NCI-H1694 (cell line): ENCODE data around the gene EIF1AX.
"Not testable (repeated sequence)": the region's sequence is repeated elsewhere in the genome, so short reads cannot be mapped to it uniquely, and the experiment has no call there.

Source experiments
- DNase-seq: peaks from one replicate; lab custom pipeline; 2025; lab: John Stamatoyannopoulos, UW

EIF1AX gene, protein sequence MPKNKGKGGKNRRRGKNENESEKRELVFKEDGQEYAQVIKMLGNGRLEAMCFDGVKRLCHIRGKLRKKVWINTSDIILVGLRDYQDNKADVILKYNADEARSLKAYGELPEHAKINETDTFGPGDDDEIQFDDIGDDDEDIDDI

DNA sequence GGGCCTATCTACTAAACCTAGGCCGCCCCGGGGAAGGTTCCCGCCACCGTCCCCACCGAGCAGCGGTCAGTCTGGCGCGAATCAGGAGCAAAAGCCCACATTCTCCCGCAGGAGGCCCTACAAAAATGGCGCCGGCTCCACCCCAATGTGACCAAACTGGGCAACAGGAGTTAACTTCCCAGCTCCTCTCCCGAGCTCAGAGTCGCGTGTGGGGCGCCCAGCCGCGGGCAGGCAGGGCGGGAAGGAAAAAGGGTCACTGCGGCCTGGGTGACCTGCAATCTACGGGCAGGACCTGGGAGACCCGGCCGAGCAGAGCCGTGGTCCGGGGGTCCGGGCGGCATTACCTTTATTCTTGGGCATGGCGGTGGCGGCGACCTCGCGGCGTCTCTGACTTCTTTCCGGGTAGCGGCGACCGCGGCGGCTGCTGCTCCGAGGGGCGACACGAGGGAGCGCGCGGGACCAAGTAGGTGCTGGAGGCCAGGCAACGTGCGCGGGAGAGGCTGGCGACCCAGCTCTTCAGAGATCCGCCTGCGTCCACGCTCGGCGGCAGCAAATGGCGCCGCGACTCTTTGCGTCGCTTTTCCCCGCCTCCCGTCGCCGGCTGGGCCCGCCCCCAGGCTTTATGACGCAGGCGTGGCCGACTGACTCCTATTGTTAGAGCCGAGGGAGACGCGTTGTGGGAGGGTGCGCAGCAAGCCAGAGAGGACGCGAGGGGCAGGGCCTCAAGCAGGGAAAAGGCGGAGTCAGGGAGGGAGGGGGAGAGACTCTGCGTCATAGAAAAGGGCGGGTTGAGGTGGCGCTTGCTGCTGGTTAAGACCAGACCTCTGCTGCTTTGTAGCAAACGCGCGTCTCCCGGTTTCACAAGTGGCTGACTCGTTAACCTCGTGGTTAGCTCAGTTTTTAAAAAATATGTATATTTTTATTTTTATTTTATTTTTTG lies at the start of gene EIF1AX:
EIF1AX (minus strand) TSS at position 558 of the 940 bp plus-strand sequence; CDS start at position 360, 198 bp downstream.
- peak; percentile 83 for DNase-seq

DNA sequence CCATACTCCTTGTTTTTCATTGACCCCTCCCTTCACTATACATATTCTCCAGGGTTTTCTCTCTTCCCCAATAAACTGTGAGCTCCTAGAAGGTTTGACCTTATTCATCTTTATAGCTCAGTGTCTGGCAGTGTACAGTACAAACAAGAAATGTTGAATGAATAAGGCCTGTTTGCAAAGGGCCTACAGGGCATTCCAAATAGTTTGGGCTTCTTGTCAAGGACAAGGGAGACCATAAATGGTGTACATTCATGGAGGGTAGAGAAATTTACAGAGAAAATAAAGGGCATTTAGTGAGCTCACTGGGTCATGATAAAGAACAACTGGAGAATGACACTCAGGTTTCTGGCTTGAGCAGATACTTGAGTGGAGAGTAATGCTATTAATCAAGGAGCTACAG lies 47.5 kb upstream of the EIF1AX start:
- DNase-seq: no peak

DNA sequence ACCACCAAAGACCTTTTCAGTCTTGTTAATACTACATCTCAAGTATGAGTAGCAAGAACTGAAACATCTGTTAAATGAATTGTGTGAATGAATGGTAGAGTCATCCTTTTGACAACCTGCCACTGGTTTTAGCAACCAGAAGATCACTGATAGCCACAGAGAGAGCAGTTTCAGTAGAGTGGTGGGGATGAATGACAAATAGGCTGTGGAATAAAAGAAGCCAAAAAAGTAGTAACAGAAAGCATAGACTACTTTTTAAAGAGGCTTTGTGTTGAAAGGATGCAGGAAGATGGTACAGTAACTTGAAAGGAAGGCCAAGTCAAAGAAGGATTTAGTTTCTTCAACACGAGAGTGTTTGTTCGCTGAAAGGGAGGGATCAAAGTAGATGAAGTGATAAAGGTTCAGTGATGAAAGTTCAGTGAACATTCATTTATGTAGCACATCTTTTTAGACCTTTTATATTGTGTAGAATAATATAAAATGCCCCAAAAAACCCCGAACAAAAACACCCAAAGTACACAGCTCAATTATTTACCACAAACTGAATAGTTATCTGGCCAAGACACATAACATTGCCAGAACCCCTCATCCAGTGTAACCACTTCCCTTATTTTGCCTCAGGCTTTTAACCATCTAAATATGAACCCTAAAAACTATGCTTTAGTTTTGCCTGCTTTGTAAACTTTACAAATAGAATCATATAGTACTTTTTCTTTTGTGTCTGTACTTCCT lies 40.1 kb upstream of the EIF1AX start:
- DNase-seq: no peak

DNA sequence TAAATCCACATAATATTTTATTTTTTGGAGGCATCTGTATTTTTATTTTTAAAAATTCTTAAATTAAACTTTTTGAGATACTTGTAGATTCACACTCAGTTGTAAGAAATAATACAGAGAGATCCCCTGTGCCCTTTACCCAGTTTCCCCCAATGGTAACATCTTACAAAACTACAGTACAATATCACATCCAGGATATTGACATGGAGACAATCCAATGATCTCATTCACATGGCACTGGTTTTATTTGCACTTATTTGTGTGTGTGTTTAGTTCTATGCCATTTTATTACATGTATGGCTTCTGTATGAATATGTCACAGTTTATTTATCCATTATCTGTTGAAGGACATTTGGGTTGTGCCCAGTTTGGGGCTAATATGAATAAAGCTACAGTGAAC lies 35.5 kb upstream of the EIF1AX start:
- DNase-seq: no peak

DNA sequence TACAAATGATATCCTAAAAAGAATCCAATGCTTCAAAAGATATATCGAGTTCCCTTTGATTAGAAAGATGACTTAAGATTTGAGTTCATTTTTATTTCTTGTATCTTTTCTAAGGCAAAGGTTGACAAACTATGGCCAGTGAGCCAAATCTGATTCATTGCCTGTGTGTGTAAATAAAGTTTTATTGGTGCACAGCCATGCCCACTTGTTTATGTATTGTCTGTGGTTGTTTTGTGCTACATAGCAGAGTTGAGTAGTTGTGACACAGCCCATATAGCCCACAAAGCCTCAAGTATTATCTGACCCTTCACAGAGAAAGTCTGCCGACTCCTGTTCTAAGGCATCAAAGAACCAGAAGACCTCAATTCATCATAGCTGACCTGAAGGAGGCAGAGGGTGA lies 32.2 kb upstream of the EIF1AX start:
- DNase-seq: no peak

DNA sequence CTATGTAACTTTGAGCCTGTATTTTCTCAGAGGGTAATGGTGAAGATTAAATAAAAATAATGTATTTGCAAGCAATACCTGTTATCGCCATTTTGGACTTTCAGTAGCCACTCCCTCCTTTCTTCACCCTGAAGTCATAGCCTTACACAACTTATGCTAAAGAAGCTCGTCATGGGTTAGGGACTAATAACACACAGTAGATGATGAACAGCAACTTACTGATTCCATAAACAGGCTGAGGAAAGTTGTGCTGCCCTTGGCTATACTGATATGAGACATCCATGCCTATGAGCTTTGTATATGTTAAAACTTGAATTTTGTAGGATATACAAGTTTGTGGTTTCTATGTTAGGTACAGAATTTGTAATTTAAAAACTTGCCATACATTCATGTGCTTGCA lies 31.7 kb upstream of the EIF1AX start:
- DNase-seq: no peak

DNA sequence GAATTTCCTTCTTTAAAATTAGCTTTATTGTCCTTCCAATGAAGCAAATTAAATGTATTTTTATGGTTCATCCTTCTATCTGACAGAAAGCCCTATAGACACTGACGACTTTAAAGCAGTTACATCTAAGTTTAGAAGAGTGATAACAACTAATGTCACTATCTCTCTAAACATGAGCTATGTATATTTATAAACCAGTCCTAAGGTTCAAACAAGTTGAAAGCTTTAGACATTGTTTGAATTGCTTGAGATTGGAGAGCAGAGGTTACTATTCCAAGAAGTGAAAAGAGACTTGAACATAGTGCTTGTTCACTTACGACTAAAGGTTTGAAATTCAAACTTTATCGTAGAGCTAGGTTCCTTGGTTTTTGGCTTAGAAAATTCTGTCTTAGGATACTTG lies 30.2 kb upstream of the EIF1AX start:
- no peak for DNase-seq

DNA sequence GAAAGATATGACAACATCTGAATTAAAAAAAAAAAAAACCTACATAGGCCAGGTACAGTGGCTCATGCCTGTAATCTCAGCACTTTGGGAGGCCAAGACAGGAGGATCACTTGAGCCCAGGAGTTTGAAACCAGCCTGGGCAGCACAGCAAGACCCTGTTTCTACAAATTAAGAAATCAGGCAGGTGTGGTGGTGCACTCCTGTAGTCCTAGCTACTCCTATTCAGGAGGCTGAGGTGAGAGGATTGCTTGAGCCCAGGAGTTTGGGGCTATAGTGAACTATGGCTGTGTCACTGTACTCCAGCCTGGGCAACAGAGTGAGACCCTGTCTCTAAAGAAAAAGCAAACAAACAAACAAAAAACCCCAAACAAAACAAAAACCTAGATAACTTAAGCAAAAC lies 20.9 kb upstream of the EIF1AX start:
- DNase-seq: not testable (repeated sequence)

DNA sequence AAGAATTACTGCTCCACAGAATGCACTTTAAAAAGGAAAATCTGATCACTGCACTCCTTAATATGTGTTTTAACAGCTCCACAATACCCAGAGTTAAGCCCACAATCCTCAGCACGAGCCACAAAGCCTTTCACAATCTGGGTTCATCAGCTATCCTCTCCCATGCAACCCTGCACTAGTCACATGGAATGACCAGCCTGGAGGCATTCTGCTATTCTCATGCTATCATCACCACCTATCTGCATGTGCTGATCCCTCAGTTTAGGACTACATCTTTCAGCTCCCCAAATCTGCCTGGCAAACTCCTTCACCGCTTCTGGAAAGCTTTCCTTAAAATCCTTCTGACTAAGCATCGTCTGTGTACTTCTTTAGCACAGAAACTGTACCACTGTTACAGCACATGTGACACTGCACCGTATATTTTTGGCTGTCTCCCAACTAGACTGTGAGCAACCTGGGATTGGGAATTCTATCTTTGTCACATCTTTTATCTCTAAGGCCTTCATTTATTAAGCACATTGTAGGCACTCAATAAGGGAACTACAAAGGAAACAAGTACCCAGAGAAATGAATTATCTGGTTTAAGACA lies 18.3 kb upstream of the EIF1AX start:
- DNase-seq: no peak

DNA sequence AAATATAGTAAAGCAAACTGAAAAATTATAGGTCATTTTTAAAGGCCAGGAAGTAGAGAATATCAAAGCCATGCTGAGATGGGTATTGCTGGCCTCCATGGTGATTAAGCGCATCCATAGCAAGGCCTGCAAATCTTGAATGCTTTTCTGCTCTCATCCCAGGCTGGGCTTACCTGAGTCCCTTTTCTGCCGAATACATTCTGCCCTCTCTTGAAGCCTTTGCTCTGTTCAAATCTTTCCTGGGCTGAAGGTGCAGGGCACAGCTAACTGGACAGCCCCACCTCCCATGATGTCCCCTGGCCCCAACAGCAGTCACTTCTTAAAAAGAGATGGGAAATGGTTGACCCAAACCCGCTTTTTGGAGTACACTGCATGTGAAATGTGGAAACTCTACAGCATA lies 10.1 kb upstream of the EIF1AX start:
- no peak for DNase-seq

DNA sequence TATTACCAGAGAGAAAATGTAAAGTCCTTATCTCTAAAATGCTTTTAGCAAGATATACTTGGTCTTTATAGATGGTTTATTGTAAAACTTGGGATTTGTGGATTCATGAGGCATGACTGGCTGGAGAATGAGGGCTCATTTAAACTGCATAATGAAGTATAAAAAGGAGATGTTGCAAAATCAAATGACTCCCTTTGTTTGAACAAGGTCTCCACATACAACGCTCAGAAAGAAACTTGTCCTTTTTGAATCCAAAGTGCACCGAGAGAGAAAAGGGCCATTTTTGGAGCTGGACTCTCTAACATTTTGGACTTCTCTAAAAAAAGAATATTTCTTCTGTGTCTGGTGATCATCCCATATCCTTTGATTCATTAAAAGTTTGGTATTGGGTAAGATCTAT lies 7.7 kb upstream of the EIF1AX start:
- no peak for DNase-seq

DNA sequence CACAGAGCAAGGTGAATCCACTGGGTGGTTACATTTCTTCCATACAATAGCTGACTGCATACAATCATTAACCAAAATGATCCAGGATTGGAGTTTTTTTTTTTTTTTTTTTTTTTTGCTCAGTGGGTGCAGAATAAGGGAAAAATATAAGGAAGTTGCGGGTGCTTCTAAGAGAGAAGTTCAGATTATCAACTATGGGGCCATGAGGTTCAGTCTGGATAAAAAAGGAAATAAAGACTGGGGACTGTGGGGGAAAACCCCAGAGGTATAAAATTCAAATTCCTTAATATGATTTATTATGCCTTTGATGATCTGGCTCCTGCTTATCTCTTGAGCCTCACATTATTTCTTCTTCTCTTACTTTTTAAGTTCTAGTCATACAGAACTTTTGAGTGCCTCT lies 5.9 kb upstream of the EIF1AX start:
- no peak for DNase-seq

DNA sequence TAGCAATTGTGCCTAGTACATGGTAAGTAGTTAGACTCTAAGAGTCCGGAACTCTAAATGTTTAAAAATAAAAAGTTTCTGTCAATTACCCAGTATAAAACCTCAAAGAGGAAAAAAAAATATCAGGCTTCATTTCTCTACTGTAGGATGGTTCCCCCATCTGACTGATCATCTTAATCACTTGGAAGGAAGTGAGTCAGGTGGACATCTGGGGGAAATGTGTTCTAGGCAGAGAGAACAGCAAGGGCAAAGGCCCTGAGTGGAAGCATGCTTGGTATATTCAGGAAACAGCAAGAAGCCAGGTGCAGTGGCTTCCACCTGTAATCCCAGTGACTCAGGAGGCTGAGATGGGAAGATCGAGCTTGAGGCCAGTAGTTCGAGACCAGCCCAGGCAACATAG lies 2.9 kb upstream of the EIF1AX start:
- no peak for DNase-seq

DNA sequence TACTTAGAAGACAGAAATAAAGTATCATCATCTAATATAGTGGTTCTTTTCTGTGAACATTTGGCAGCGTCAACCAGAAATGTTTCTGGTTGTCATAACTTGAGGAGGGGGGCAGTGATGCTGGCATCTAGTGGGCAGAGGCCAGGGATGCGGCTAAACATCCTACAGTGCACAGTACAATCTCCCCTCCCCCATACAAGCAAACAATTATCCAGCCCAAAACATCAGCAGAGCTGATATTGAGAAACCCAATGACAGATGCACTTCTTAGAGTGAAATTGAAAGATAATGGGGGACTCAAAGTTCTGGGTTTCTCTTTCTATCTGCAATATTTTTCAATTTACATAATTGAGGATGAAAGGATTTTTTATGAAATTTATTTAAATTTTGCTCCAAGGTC lies 1.9 kb upstream of the EIF1AX start:
- no peak for DNase-seq

DNA sequence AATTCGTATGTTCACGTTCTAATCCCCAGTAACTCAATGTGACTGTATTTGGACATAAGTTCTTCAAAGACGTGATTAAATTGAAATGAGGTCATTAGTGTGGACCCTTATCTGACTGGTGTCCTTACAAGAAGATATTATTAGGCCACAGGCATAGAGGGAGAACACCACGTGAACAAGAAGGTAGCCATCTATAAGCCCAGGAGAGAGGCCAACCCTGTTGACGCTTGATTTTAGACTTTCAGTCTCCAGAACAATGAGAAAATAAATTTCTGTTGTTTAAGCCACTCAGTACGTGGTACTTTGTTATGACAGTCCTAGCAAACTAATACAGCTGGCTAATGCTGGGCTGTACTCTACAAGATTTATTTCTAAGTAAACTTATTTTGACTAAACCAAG lies 1.5 kb upstream of the EIF1AX start:
- no peak for DNase-seq

DNA sequence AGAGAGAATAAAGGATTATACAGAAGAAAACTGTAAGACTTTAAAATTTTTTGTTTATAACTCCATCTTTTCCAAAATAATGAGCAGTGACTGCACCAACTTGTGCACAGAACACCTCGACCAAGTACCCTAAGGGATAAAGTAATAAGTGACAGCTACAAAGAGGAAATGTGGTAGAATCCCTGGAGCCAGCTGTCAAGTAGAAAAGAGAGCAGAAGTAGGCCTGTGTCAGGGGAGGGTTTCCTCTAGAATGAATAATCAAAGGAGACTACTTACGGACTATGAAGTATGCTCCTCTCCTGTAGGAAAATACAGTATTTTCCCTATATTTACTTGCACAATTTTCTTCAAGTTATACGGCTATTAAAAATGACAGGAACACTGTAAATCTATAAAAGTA lies 1.2 kb downstream of the EIF1AX start:
- DNase-seq: no peak

DNA sequence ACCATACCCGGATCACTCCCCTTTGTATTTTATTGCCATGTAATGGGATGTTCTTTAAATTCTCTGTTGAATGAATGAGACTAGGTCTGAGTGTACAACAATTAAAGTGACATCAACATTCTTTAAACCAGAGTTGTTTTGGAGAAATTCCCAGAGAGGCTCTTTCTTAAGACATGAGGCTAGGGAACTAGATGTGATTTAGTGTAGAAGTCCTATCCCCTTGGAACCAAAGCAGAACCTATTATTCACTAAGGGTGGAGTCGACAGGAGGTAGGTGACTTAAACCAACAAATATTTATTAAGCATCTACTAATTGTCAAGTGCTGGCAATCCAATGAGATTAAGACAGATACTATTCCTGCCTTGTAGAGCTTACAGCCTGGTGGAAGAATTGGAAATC lies 1.7 kb downstream of the EIF1AX start:
- no peak for DNase-seq

DNA sequence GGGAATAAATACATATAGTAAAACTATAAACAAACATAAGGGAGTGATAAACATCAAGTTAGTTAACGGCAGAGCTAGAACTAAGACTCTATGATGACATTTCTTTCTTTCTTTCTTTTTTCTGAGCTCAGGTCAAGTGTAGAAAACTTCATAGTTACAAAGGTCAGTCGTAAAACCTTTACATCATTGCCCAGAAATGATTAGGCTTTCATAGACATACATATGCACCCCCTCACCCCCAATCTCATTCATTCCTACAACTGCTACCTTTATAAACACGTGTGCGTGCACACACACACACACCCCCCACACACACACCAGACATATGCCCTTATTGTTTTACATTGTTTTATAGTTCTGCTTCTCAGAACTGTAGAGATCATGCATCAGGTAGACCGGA lies 5.7 kb downstream of the EIF1AX start:
- DNase-seq: no peak

DNA sequence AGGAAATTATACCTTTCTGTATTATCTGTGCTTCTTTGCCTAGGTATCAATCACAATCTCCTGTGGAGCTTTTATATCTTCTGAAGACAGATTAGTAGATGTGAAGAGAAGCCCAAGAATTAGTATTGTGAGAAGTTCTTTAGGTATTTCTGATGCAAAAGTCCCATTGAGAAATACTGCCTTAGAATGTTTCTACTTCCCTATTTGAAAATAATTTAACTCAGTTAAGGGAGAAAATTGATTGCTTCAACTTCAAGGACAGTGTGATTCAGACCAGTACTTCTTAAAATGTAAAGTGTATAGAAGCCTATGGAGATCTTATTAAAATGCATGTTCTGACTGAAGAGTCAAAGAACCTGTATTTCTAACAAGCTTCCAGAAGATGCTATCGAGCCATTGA lies 9.0 kb downstream of the EIF1AX start:
- no peak for DNase-seq

DNA sequence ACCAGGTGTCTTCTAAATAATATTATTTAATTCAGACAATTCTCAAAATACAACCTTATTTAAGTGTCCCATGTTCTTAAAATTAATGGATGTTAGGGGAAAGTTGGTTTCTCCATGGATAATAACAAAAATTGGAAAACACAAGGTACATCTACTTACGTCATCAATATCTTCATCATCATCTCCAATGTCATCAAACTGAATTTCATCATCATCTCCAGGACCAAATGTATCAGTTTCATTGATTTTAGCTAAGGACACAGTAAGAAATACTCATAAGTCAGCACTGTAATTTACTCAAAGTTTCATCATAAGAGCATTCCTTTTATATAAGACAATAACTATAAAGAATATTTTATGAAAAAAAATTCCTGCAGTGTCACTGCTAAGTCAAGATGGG lies 11.3 kb downstream of the EIF1AX start:
- DNase-seq: no peak

DNA sequence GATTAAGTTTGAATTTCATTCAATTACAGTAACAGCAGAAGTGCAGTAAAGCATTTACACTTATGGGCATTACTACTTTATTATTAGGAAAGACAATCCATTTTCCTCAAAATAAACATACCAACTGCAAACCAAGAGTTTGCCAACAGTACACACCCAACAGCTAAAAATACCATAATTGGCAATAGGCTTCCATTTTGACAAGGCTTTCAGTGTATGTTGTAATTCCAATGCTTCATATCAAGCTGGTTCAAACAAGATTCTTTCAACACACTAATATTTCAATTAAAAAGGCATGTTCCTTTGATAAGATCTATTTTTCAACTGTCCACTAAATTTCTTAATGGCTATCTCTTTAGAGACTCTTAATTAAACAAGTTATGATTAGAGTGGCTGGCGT lies 12.1 kb downstream of the EIF1AX start:
- no peak for DNase-seq

DNA sequence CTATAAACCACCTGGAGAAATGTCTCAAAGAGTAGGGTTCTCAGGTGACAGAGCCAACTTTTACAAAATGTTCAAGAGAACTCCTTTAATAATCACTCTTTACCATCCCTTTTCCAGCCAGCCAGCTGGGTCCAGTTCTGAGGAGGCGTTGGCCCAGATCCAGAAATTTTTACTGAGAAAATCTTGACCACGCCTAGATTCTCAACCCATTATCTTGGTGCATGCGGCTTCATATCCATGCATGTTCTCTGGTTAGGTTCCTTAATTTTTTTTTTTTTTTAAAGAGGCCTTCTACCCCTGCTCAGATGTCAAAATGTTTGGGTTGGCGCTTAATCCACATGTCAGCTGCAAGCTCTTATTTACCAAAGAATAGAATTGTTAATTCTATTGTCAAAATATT lies 13.0 kb downstream of the EIF1AX start:
- DNase-seq: no peak

DNA sequence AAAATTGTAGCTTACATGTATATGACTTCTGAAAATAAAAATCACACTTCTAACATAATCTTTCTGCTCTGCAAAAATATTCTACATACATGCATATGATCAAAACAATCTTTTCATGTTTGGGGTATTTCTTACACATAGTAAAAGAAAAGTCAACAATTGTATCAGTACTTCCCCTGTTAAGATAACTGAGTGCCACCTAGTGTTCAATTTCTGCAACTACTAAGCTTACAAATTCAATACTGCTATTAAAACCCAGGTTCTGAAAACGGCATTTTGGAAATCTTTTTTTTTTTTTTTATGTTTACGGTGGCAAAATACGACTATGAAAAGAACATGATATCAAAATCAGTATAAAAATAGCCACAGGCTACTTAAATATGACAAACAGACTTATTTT lies 14.2 kb downstream of the EIF1AX start:
- not testable (repeated sequence) for DNase-seq
